GM19455 (cell line): Measurements from ENCODE around the gene ATP2B1.
A peak's percentile ranks its signal among the peaks of the same experiment; 100 is the strongest.

Experiments
- ATAC-seq: cut with Tn5 transposase; IDR thresholded peaks from one replicate; pipeline ENCODE4 v1.9.1; 2021; ENCODE audit not compliant: unreplicated experiment

ATP2B1 gene

DNA sequence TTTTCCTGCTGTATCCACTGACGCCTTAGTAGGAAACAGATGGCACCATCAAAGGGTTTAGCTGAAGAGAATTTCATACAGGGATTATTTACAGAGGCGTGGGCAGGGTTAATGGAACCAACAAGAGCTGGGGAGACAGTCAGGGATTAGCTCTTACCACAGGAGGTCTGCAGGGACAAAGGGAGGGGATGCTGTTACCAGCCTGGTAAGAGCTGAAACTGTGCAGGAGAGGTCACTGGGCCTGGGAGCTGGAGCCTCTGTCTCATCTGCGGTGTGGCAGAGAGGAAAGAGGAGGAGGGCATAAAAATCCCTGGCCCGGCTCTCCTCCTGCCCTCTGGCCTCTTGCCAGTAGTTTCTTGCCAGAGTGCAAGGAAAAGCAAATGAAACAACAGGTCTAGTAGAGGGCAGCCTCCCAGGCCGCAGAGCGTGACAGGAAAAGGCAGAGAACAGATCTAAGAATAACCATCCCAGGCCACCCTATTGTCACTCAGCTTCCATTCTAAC is 163.9 kb downstream of the ATP2B1 start:
- no peak for ATAC-seq

DNA sequence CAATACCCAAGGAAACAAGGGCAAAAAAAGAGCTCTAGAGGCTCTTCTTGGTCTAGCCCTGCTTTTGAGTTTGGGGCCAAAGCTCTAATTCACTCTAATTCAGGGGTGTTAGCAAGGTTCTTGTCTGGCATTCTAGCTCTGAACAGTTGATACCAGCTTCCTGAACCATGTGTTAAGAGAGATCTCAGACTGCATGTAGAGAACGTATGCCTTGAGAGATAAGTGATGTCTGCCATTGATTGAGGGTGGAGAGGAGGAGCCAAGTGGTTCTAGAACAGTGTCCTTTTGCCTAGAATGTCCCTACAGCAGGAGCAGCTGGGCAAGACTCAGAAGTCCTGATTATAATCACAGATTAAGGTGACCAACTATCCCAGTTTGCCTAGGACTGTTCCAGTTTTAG is 164.6 kb downstream of the ATP2B1 start:
- no peak for ATAC-seq

DNA sequence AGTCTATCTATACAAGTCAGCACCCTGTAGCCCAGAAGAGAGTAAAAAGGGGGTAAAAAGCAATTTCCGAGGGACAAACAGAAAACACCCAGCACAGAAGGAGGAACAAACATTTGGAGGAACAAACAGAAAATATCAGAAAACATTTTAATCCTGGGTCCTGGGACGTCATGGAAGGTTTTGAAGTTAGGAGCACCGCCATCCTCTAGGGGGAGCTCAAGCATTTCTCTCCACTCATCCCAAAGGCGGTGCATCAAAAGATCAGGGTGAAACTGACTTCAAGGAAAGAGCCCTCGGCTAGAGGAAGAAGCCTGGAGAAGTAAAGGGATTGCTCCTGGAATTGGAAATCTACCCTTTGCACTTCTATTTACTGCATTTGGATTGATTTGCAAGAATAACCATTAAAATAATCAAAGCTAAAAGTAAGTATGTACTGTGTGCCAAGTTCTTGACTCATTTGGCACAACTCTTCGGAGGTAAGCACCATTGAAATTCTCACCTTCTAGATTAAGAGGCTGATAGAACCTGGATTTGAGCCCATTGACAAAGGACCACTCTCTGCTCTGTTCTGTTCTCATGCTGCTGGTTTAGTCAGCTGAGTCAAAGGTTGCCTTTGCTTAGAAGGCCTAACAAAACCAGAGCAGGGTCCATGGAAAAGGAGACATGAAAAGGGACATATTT is 165.6 kb downstream of the ATP2B1 start:
- peak; percentile 89 for ATAC-seq

DNA sequence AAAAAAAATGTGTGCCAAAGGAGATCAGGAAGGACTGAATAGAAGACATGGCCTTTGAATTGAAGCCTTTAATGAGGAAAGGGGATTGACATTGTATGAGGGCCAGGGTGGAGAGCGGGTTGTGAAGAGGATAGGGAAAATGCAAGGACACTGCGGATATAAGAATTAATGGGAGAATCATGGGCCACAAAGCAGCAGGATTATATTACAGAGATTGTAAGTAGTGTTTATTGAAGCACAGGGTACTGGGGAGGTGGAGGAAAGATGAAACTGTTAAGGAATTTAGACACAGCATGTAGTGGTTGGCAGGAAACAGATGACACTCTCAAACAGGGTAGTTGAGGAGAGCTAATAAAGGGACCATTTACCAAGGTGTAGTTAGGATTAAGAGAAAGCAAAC is 166.4 kb downstream of the ATP2B1 start:
- no peak for ATAC-seq

DNA sequence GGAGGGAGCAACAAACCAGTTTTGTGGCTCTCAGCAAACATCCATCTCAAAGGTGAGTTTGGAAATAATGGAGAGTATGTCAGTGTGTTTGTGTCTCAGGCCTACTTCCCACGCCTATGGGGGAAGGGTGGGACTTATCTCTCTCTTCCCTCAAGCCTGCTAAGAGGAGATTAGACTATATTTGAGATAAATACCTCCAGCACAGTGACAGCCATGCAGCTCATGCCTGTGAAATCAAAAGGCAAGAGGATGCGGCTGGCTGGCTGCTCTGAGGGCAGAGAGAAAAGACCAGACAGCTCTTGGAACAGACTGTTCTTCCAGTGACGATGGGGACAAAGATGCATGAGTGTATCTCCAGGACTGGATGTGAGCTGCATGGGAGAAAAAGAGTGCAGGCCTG is 168.1 kb downstream of the ATP2B1 start:
- no peak for ATAC-seq

DNA sequence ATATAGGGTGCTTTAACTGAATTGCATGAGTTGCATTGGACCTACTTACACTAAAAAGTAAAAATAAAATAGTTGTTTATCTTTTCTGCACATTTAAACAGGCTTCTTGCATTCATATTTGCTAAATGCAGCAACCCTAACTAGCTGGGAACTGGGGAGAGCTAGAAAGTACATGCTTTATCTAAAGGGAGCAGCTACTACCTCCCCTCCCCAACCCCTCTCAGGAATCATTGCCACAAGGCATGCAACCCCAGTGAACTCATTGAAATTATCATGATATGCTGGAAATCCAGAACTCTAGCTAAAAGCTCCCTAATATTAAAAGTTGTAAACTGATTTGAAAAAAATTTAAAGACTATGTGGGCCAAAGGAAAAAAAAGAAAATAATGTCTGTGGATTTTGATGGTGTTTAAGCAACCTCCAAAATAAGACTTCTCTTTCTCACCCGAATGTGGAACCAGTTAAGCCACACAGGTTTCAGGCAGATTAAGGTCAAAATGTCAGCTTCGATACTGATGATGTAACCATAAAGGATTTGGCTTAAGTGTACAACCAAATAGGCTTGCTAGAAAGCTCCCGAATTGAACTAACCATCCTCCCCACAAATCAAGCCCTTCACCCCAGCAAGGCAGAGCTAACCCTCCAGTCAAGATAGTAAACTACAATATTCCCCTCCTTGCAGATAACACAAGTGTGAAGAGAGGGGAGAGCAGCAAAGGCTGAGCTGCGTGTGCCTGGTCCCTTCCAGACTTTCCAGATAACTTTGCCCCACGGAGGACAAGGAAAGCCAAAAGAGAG is 169.0 kb downstream of the ATP2B1 start:
- ATAC-seq: no peak

DNA sequence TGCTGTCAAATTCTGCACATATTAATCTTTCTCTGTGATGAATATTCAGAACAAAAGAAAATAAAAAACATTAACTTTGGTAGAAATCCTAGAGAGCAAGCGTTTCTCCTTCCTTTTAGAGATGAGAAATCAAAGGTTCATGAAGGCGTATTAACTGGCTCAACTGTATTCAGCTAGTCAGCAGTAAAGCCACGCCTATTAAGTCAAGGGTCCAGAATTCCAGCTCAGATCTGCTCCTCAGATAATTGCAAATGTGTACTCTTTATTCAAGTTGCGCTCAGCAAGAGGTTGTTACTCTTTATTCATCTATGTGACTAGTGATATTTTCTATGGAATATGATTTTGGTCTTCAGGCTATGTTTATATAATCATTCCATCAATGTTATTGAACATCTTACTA is 169.7 kb downstream of the ATP2B1 start:
- no peak for ATAC-seq
